Activated T-cell treated with anti-CD3 and anti-CD28 coated beads, Interleukin-2, amount 50 U/mL, for 4 hours (primary cell): ENCODE measurements around the gene OGFOD2. TPM values are rescaled to one million over a fixed set of nuclear protein-coding genes. Genes with fewer than 3 reads are reported as not detected.

ENCODE experiments used
- ATAC-seq, 2 donors: fragments of 200-7000 bp; cut with Tn5 transposase; one replicate each; pipeline ENCODE4 v1.10.0; 2021
- DNase-seq: peaks from one replicate; pipeline ENCODE4 v3.0.0-alpha.2; 2020
- H3K27me3 Mint-ChIP-seq: one replicate; pipeline ENCODE4 v1.8.0; 2021; ENCODE audit warnings: low read depth, mixed read lengths
- H3K36me3 Mint-ChIP-seq: one replicate; pipeline ENCODE4 v1.8.0; 2022; ENCODE audit warnings: mixed read lengths; ENCODE audit not compliant: insufficient read depth
- H3K4me1 Mint-ChIP-seq: one replicate; pipeline ENCODE4 v1.8.0; 2021; ENCODE audit warnings: low read depth, mixed read lengths
- H3K4me3 Mint-ChIP-seq: one replicate; pipeline ENCODE4 v1.8.0; 2021; ENCODE audit warnings: mild to moderate bottlenecking, moderate library complexity, mixed read lengths
- H3K9me3 Mint-ChIP-seq: one replicate; pipeline ENCODE4 v1.8.0; 2021; ENCODE audit warnings: mixed read lengths
- total RNA-seq, 3 donors: library from RNA; stranded (reverse); gene quantifications; one replicate each; pipeline ENCODE4 v1.2.1, GENCODE V29; 2021

OGFOD2 gene
- total RNA-seq, 3 donors from 2014 or later, result 23.1 to 25.5 (median 24.7) TPM

DNA sequence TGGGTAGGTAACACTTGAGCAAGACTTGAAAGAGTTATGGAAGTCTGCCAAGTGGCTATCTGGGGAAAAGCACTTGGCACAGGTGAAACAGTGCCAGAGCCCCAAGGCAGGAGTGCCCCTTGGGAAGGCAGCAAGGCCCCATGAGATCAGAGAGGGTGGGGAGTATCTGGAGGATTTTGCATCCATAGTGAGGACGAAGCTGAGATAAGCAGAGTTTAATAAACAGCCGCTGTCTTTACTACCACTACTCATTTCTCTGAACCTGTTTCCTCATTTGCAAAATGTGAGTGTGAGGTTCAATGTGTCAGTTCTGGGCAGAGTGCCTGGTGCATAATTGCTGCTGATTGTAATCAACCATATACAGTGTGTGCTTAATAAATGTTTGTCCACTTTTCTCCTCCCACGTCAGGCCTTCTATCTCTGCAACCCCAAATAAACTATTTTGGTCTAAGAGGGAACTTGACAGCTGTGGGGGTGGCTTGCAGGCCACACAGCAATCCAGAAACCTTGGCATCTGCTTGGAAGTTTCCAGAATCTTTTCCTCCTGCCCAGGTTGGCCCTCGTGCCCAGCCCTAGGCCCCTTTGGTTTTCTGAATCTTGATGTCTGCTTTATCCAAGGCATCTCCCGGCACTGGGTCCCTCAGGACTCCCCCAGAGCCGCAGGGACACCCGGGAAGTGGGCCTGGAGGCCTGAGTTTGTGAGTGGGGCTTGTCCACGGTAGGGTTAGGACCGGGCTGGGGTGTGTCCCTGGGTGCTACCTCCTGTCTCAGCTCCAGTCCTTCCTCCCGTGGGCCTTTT lies 13.3 kb upstream of the OGFOD2 start:
- Mint-ChIP-seq H3K27me3 (no peaks in the 10 kb centered on the region), H3K9me3 (no peaks in the 10 kb centered on the region), H3K4me3 (no peak overlapping the region), H3K4me1 (peaks cover 6% of the 10 kb centered on the region), H3K36me3 (no peaks in the 10 kb centered on the region)
- no peak for ATAC-seq
- DNase-seq, result no peak

DNA sequence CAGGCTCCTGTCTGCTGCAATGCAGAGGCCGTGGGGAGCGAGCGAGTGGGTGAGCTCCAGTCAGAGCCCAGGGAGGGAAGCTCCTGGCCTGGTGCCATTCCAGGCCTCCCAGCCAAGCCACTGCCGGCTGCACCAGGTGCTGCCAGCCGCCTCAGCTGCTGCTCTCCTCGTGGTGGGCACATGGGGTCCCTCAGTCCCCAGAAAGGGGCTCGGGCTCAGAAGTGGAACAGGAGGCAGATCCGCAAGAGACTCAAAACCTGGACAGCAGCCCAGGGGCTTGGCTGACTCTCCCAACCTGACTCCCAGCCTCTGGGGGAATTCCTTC lies 11.1 kb upstream of the OGFOD2 start:
- DNase-seq (no peak), ATAC-seq (no peak)
- Mint-ChIP-seq H3K9me3 (no peaks in the 10 kb centered on the region), H3K4me1 (peaks cover 9% of the 10 kb centered on the region), H3K36me3 (no peaks in the 10 kb centered on the region), H3K4me3 (no peak overlapping the region), H3K27me3 (no peaks in the 10 kb centered on the region)

DNA sequence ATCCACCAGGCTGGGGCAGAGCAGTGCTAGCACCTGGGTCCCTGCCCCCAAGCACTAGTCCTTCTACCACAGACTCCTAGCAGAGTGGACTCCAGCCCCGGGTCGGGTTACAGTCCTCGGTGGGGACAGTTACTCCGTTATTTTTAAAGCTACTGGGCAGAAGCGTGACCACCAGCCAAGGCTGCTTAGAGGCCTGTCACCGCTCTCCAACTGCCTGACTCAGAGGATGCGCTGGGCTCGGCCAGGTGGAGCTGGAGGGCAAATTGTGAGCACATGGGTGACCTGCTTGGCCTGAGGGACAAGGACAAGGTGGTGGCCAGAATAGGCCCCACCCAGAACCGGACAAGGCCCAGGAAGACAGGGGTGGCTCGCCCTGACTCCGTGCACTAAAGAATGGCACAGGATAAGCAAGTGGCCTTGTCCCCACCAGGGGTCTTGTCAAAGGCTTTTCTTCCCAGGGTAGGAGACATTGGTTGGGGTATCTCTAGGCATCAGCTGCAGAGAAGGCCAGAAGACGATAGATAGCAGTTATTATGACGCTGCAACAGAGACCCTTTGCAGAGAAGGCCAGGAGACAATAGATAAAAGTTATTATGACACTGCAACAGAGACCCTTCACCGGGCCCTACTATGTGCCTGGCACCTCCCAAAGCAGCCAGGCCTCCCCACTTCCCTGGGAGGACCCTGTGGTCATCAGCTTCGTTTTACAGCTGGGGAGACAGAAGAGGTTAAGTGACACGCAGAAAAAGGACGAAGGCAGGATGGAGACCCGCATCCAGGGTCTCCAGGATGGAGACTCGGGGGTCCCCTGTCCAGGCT lies 10.4 kb upstream of the OGFOD2 start:
- no peaks in the 10 kb centered on the region for H3K36me3 Mint-ChIP-seq

DNA sequence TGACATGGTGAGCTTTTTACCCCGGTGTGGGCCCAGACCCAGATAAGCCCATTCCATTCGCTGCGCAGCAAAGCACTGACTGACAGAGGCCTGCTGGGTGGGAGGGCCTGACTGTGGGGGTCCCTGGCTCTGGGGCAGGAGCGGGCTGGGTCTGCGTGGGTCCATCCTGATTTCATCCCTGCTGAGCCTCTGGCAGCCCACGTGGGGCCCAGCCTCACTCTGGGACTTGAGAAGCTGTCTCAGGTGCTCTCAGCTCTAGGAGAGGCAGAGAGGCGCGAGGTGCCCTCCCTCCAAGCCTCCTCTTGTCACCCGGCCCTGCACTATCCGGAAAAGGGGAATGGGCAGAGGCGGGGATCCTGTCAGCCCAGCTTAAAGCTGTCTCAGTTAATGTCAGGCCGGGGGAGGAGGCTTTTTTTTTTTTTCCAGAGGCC lies 9.7 kb upstream of the OGFOD2 start:
- no peaks in the 10 kb centered on the region for H3K36me3 Mint-ChIP-seq
- H3K9me3 Mint-ChIP-seq, result no peaks in the 10 kb centered on the region
- H3K4me1 Mint-ChIP-seq, result peaks cover 9% of the 10 kb centered on the region
- ATAC-seq (no peak), DNase-seq (no peak)
- H3K27me3 Mint-ChIP-seq, result no peaks in the 10 kb centered on the region
- no peak overlapping the region for H3K4me3 Mint-ChIP-seq

More for the DNA sequence above, 10.4 kb upstream of the OGFOD2 start:
- H3K27me3 Mint-ChIP-seq, result no peaks in the 10 kb centered on the region
- peaks cover 9% of the 10 kb centered on the region for H3K4me1 Mint-ChIP-seq
- H3K4me3 Mint-ChIP-seq, result peak overlapping the region; percentile 40
- ATAC-seq (no peak), DNase-seq (no peak)
- H3K9me3 Mint-ChIP-seq, result no peaks in the 10 kb centered on the region

DNA sequence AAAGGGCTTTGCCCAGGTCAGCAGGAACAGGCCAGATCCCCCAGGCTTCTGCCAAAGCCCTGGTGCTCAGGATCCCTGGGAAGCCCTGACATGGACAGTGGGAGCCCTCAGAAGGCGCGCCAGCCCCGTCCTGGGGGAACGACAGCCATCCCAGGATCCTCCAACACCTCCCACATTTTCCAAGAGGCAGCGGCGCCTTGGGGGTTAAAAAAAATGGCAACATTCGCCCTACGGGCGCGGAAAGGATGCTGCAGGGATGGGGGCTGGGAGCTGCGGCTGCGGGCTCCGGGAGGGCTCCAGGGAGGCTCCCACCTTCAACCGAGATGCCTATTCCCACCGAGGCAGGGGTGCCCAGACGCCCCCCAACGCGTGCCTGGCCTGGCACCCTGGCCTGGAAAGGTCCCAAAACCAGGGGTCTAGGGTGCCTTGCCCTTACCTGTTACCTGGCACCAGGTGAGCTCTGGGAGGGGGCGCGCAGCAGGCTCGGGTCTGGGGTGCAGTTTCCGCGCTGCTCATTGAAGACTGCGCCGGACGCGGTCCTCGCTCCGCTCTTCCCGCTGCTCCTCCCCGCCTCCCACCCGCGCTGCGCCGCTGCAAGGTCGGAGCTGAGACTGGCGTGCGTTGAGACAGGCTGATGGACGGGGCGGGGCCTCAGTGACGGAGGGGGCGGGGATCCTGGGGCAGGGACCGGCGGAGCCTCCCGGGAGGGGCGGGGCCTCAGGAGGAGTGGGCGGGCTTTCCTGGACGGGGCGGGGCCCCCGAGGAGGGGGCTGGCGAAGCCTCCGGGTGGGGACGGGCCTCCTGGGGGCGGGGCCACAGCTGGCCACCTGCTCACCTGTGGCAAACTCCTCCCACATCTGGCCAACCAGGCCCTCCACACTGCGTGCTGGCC lies 8.9 kb upstream of the OGFOD2 start, which contains the start of gene ABCB9:
TSS of gene ABCB9 (minus strand) at position 613 of the 892 bp plus-strand sequence. CDS start 6,228 bp downstream, outside the sequence.
- Mint-ChIP-seq H3K4me1 (peaks cover 9% of the 10 kb centered on the region), H3K9me3 (no peaks in the 10 kb centered on the region), H3K27me3 (no peaks in the 10 kb centered on the region), H3K36me3 (no peaks in the 10 kb centered on the region), H3K4me3 (peak within 1 kb of the TSS; percentile 45)
- ATAC-seq (peak; percentile 98 to 99), DNase-seq (peak; percentile 94)

DNA sequence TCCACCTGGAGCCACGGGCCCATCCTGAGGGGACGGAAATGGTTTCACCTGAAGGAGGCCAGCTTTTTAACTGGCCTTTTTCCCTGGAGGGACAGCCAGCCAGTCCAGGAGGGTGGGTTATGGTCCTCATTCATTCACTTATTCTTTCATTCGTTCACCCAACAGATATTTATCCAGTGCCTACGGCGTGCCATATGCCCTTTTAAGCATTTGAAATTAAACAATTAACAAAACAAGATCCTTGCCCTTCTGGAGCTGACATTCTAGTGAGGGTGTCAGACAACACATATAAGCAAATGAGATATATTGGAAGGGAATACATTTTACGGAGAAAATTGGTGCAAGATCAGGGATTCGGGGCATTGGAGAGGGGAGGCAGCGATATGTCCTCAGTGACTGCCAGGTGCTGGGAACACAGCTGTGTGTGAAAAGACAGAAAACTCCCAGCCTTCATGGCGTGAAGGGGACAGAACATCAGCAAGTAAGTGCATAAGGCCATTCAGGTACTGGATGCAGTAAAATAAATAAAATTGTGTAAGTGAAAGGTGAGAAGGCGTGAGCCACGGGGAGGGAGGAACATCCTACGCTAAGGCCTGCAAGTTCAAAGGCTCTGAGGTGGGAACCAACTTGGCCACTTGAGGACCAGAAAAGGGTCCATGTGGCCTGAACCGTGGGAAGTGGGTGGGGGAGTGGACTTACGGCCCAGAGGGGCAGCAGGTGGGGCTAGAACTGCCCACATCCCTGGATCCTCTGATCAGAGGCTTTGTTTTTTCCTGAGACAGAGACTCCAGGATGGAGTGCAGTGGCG lies 8.1 kb upstream of the OGFOD2 start:
- ATAC-seq (no peak), DNase-seq (no peak)
- Mint-ChIP-seq H3K9me3 (no peaks in the 10 kb centered on the region), H3K4me3 (peak overlapping the region; percentile 26), H3K36me3 (no peaks in the 10 kb centered on the region), H3K4me1 (peaks cover 9% of the 10 kb centered on the region), H3K27me3 (no peaks in the 10 kb centered on the region)

DNA sequence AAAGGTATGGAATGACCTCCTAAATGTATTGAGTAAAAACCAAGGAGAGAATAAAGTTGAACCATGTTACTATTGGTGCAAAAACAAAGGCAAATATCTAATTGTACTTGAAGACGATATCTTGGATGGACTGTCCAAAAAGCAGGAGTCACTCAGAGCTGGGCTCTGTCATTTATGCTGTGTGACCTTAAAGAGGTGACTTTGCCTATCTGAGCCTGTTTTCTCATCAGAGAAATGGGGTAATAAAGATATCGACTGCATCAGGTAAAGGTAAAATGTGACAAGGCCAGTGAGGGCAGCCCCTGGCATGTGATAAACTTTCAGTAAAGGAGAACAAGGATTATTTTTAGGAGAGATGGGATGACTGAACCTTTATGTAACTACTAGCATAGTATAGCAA lies 6.9 kb upstream of the OGFOD2 start:
- Mint-ChIP-seq H3K4me3 (no peak overlapping the region), H3K9me3 (no peaks in the 10 kb centered on the region), H3K36me3 (no peaks in the 10 kb centered on the region), H3K4me1 (peaks cover 9% of the 10 kb centered on the region), H3K27me3 (no peaks in the 10 kb centered on the region)
- DNase-seq, result no peak
- ATAC-seq, result no peak

DNA sequence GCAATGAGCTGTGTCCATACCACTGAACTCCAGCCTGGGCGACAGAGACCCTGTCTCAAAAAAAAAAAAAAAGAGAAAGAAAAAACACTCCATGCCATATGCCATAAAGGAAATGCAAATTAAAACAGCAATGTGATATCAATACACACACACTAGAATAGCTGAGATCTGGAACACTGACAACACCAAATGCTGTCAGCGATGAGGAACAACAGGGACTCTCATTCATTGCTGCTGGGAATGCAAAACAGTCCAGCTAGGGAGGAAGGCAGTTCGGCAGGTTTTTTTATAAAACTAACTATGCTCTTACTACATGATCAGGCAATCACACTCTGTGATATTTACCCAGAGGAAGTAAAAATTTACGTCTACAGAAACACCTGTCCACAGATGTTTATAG lies 5.4 kb upstream of the OGFOD2 start:
- no peak overlapping the region for H3K4me3 Mint-ChIP-seq

DNA sequence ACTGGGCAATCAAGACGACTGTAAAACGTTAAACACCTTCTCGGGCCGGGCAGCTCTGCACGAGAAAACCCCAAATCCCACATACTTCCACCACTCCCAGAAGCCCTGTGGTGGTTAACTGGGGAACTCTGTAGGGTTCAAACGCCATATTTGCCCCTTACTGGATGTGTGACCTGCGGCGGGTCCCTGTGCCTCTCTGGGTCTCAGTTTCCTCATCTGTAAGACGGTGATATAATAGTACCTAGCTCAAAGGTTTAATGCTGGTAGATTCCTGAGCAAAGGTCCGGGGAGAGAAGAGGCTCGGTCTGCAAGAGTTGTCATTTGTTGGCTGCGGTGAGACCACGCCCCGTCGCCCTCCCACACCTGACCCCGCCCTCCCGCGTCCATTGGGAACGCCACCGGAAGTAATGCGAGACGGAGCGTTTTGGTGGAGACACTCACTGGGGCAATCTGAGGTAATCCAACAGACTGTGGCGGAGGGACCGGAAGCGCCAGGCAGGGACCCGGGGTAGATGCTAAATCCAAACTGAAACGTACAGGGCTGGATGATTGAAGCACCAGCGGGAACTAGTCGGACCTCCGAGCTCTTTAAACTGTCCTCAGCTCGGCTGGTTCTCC lies 661 bp upstream of the OGFOD2 start:
- H3K9me3 Mint-ChIP-seq, result no peaks in the 10 kb centered on the region
- H3K27me3 Mint-ChIP-seq, result no peaks in the 10 kb centered on the region
- peaks cover 22% of the 10 kb centered on the region for H3K4me1 Mint-ChIP-seq
- ATAC-seq (peak; percentile 88 to 90), DNase-seq (peak; percentile 99)
- H3K36me3 Mint-ChIP-seq, result no peaks in the 10 kb centered on the region
- peak overlapping the region; percentile 97 for H3K4me3 Mint-ChIP-seq

More for the DNA sequence above, 5.4 kb upstream of the OGFOD2 start:
- Mint-ChIP-seq H3K36me3 (no peaks in the 10 kb centered on the region), H3K9me3 (no peaks in the 10 kb centered on the region), H3K4me1 (peaks cover 15% of the 10 kb centered on the region), H3K27me3 (no peaks in the 10 kb centered on the region)
- DNase-seq (no peak), ATAC-seq (no peak)

DNA sequence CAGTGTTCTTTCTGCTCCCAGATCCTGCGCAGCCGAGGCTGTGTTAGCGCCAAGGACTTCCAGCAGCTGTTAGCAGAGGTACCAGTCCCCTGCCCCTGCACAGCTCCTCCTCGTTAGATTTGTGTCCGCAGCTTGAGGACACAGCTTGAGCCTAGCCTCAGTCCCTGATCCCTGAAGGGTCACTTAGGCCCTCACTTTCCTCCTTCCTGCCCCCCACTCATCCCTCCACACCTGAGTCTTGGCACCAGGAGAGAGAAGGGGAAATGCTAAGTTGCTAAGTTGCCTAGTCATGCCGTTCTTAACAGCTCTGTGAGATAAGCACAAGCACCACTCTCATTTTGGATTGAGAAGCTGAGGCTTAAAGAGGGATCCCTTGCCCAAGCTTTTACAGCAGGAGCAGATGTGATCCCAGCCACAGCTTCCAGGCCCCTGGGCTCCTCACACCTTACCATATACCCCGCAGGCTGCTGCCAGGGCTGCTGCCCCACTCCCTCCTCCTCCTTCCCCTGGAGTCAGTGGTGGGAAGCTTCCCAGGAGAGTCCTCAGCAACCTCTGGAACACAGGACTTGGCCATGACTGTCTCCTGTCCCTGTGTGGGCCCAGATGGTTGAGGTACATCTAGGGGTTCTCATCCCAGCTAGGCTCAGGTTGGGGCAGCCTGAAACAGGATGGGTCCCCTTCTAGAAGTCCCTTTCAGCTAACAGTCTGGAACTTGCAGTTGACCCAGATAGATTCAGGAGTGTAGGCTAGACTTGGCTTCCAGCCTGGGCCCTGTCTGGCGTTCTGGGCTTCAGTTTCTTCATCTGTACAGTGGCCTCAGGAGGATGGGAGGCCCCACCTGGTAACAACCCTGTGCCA lies 975 bp downstream of the OGFOD2 start:
- DNase-seq (no peak), ATAC-seq (no peak)
- Mint-ChIP-seq H3K27me3 (no peaks in the 10 kb centered on the region), H3K36me3 (no peaks in the 10 kb centered on the region), H3K9me3 (no peaks in the 10 kb centered on the region), H3K4me3 (peak overlapping the region; percentile 97), H3K4me1 (peaks cover 29% of the 10 kb centered on the region)

DNA sequence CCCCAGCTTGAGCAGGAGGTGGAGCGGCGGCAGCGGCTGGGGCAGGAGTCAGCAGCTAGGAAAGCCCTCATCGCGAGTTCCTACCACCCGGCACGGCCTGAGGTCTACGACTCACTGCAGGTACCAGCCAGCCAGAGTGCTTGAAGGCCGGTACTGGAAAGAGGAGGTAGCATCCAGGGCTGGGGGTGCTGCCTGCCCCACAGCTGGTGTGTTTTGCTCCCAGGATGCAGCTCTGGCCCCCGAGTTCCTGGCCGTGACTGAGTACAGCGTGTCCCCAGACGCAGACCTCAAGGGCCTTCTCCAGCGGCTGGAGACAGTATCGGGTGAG lies 1.6 kb downstream of the OGFOD2 start:
- Mint-ChIP-seq H3K27me3 (no peaks in the 10 kb centered on the region), H3K4me3 (peak overlapping the region; percentile 97), H3K4me1 (peaks cover 31% of the 10 kb centered on the region), H3K9me3 (no peaks in the 10 kb centered on the region), H3K36me3 (no peaks in the 10 kb centered on the region)
- no peak for DNase-seq
- no peak for ATAC-seq

DNA sequence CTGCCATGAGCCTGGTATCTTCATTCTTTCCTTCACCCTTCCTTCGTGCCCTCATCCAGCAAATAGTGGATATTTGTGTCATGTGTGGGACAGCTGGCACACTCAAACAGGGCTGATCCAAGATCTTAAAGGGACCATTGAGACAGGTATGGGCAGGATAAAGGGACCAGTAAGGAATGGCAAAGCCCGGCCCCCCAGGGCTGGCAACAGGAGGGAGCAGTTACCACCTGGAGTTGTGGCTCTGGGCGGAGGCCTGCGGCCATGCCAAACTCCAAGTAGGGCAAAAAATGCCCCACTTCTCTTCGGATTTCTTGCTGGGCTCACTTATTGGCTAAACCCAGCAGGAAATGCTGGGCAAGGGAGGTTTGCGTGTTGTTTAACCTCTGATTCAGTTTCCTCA lies 2.1 kb downstream of the OGFOD2 start:
- Mint-ChIP-seq H3K27me3 (no peaks in the 10 kb centered on the region), H3K4me3 (peak overlapping the region; percentile 53), H3K36me3 (no peaks in the 10 kb centered on the region), H3K9me3 (no peaks in the 10 kb centered on the region), H3K4me1 (peaks cover 37% of the 10 kb centered on the region)
- ATAC-seq (no peak), DNase-seq (no peak)
